ENCODE measurements around the gene CAPN9.
"Not testable (repeated sequence)": the region's sequence is repeated elsewhere in the genome, so short reads cannot be mapped to it uniquely, and the experiment has no call there.

The CAPN9 gene

GRCh38 chr1:230709619-230710542 lies 37.3 kb upstream of the CAPN9 start:
- Histone ChIP-seq H3K4me2 (no peak overlapping the region), H3K9ac (no peak overlapping the region), H3K27ac (no peak overlapping the region), H3K4me1 (peaks cover 5 to 12% (median 10%) of the 10 kb centered on the region in 10 experiments; a peak in 17 of 20 replicates), H3K4me3 (no peak overlapping the region), H3K9me3 (replicated peaks in 1 of 11) (no peaks in the 10 kb centered on the region), H3K36me3 (no peaks in the 10 kb centered on the region), H4K20me1 (no peaks in the 10 kb centered on the region), H3K27me3 (no peaks in the 10 kb centered on the region)
- TF ChIP-seq Cebpa-rat (IDR thresholded peaks at IDR 0.05), result no peak

- no peak overlapping the region for H3K4me3 ChIP-seq
- no peak for TF ChIP-seq Cebpa-rat (IDR thresholded peaks at IDR 0.05)
- peaks cover 0 to 2% (median under 1%) of the 10 kb centered on the region in 11 experiments; a peak in 4 of 22 replicates for H3K9me3 ChIP-seq (replicated peaks in 1 of 11)
- H3K36me3 ChIP-seq, result no peaks in the 10 kb centered on the region
- no peak overlapping the region for H3K27ac ChIP-seq
- H4K20me1 ChIP-seq, result no peaks in the 10 kb centered on the region
- H3K27me3 ChIP-seq, result no peaks in the 10 kb centered on the region
- no peak overlapping the region for H3K4me2 ChIP-seq
- H3K9ac ChIP-seq, result no peak overlapping the region
- peaks cover 5 to 12% (median 10%) of the 10 kb centered on the region in 10 experiments; a peak in 17 of 20 replicates for H3K4me1 ChIP-seq
Measured at GRCh38 chr1:230710543-230710904, 36.7 kb upstream of the CAPN9 start.

- peaks cover 3 to 10% (median 8%) of the 10 kb centered on the region in 11 experiments for H3K9me3 ChIP-seq (replicated peaks in 1 of 11)
- peaks cover 5 to 12% (median 10%) of the 10 kb centered on the region in 10 experiments; a peak in 17 of 20 replicates for H3K4me1 ChIP-seq
- no peak overlapping the region for H3K4me3 ChIP-seq
- H3K36me3 ChIP-seq, result no peaks in the 10 kb centered on the region
- H4K20me1 ChIP-seq, result no peaks in the 10 kb centered on the region
- H3K27ac ChIP-seq, result no peak overlapping the region
- no peak overlapping the region for H3K4me2 ChIP-seq
- H3K27me3 ChIP-seq, result no peaks in the 10 kb centered on the region
- H3K9ac ChIP-seq, result no peak overlapping the region
- no peak for TF ChIP-seq Cebpa-rat (IDR thresholded peaks at IDR 0.05)
Measured at GRCh38 chr1:230711245-230711644, 35.9 kb upstream of the CAPN9 start.

GRCh38 chr1:230712470-230712942 lies 34.7 kb upstream of the CAPN9 start:
- no peak overlapping the region for H3K27ac ChIP-seq
- no peaks in the 10 kb centered on the region for H3K27me3 ChIP-seq
- H3K4me2 ChIP-seq, result no peak overlapping the region
- no peak for TF ChIP-seq Cebpa-rat (IDR thresholded peaks at IDR 0.05)
- peaks cover 5 to 12% (median 8%) of the 10 kb centered on the region in 10 experiments; a peak in 17 of 20 replicates for H3K4me1 ChIP-seq
- H3K9me3 ChIP-seq (replicated peaks in 1 of 11), result peaks cover 9 to 19% (median 14%) of the 10 kb centered on the region in 11 experiments
- no peak overlapping the region for H3K4me3 ChIP-seq
- no peaks in the 10 kb centered on the region for H3K36me3 ChIP-seq
- no peak overlapping the region for H3K9ac ChIP-seq
- H4K20me1 ChIP-seq, result no peaks in the 10 kb centered on the region

GRCh38 chr1:230713138-230713537 lies 34.0 kb upstream of the CAPN9 start:
- H3K4me3 ChIP-seq, result no peak overlapping the region
- no peaks in the 10 kb centered on the region for H4K20me1 ChIP-seq
- no peak overlapping the region for H3K4me2 ChIP-seq
- no peaks in the 10 kb centered on the region for H3K36me3 ChIP-seq
- H3K27ac ChIP-seq, result no peak overlapping the region
- no peak for TF ChIP-seq Cebpa-rat (IDR thresholded peaks at IDR 0.05)
- H3K9ac ChIP-seq, result no peak overlapping the region
- H3K27me3 ChIP-seq, result no peaks in the 10 kb centered on the region
- peaks cover 9 to 22% (median 14%) of the 10 kb centered on the region in 11 experiments for H3K9me3 ChIP-seq (replicated peaks in 1 of 11)
- peaks cover 2 to 7% (median 3%) of the 10 kb centered on the region in 10 experiments; a peak in 17 of 20 replicates for H3K4me1 ChIP-seq

- Histone ChIP-seq H3K4me3 (no peak overlapping the region), H3K9me3 (replicated peaks in 1 of 11) (peaks cover 9 to 22% (median 14%) of the 10 kb centered on the region in 11 experiments), H3K9ac (no peak overlapping the region), H3K27me3 (no peaks in the 10 kb centered on the region), H3K36me3 (no peaks in the 10 kb centered on the region), H3K4me2 (no peak overlapping the region; a peak in 1 of 22 replicates), H4K20me1 (no peaks in the 10 kb centered on the region), H3K4me1 (peaks cover 0 to 5% (median 0%) of the 10 kb centered on the region in 10 experiments; a peak in 4 of 20 replicates), H3K27ac (no peak overlapping the region)
- no peak for TF ChIP-seq Cebpa-rat (IDR thresholded peaks at IDR 0.05)
Measured at GRCh38 chr1:230713547-230713914, 33.7 kb upstream of the CAPN9 start.

GRCh38 chr1:230713915-230714764 lies 33.0 kb upstream of the CAPN9 start, which contains the start of gene AGT:
Gene AGT, minus strand, starts transcription at chr1:230714122. Its CDS starts 3,299 bp downstream, at chr1:230710823.
- no peak within 1 kb of the TSS for H3K9ac ChIP-seq
- H3K9me3 ChIP-seq (replicated peaks in 1 of 11), result peaks cover 9 to 22% (median 14%) of the 10 kb centered on the region in 11 experiments
- H3K27ac ChIP-seq, result no peak within 1 kb of the TSS
- H3K36me3 ChIP-seq, result no peaks in the 10 kb centered on the region
- no peaks in the 10 kb centered on the region for H3K27me3 ChIP-seq
- H3K4me2 ChIP-seq, result peak within 1 kb of the TSS in 1 of 11 experiments; percentile 23; a peak in 1 of 22 replicates
- no peak for TF ChIP-seq Cebpa-rat (IDR thresholded peaks at IDR 0.05)
- H3K4me1 ChIP-seq, result peaks cover 0 to 5% (median 0%) of the 10 kb centered on the region in 10 experiments; a peak in 2 of 20 replicates
- H4K20me1 ChIP-seq, result no peaks in the 10 kb centered on the region
- H3K4me3 ChIP-seq, result no peak within 1 kb of the TSS

GRCh38 chr1:230715510-230715909 lies 31.7 kb upstream of the CAPN9 start:
- H3K4me3 ChIP-seq, result no peak overlapping the region
- no peak overlapping the region for H3K9ac ChIP-seq
- no peaks in the 10 kb centered on the region for H3K27me3 ChIP-seq
- no peaks in the 10 kb centered on the region for H4K20me1 ChIP-seq
- no peak overlapping the region for H3K4me2 ChIP-seq
- peaks cover 0 to 5% (median 0%) of the 10 kb centered on the region in 10 experiments; a peak in 2 of 20 replicates for H3K4me1 ChIP-seq
- no peak overlapping the region for H3K27ac ChIP-seq
- no peaks in the 10 kb centered on the region for H3K36me3 ChIP-seq
- peaks cover 9 to 24% (median 14%) of the 10 kb centered on the region in 11 experiments for H3K9me3 ChIP-seq (replicated peaks in 1 of 11)
- no peak for TF ChIP-seq Cebpa-rat (IDR thresholded peaks at IDR 0.05)

GRCh38 chr1:230716453-230716852 lies 30.7 kb upstream of the CAPN9 start:
- not testable (repeated sequence) for H3K4me1 ChIP-seq, H3K4me2 ChIP-seq, H3K27me3 ChIP-seq, H4K20me1 ChIP-seq, H3K4me3 ChIP-seq, H3K9ac ChIP-seq, H3K27ac ChIP-seq, H3K36me3 ChIP-seq
- H3K9me3 ChIP-seq (replicated peaks in 1 of 11), result peaks cover 13 to 33% (median 20%) of the 10 kb centered on the region in 11 experiments

Measured in BLaER1 treated with 17β-estradiol and CSF1 and Interleukin-3, amounts not matched to agents 10 nM and 100 nM (cell line).